DND-41 (cell line): ENCODE measurements around the gene MARCHF2.

Experiments
- EZH2 ChIP-seq: IDR thresholded peaks from 3 replicates; pipeline ENCODE4 v1.6.1; 2012; ENCODE audit warnings: borderline replicate concordance, low read depth, mild to moderate bottlenecking, moderate library complexity, low read length, inconsistent platforms; ENCODE audit not compliant: severe bottlenecking
- TF ChIP-seq, protein P1 (sequence below): IDR thresholded peaks from 2 replicates; pipeline ENCODE4 v1.5.1; 2012; ENCODE audit warnings: borderline replicate concordance, low read length, moderate library complexity, mild to moderate bottlenecking; ENCODE audit not compliant: poor library complexity, severe bottlenecking; ENCODE audit errors: extremely low read depth

DNA sequence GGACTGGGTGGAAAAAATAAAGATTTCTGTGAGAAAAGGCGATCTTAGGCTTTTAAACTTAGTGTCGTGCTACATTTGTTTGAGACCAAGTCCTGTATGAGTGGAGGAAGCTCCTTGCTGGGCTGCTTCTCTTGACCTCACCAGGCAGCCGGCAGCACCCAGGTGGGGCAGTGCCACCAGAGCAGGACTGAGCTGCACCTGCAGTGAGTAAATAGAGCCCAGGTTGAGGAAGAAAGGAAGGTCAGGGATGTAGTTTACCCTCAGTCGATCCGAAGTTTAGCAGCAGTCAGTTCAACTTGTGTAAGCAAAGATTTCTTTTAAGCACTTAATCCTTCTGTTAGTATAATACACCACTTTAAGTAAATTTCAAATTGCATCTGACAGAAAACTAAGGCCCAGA is 45.3 kb downstream of the MARCHF2 start:
- TF ChIP-seq EZH2, result no peak
- TF ChIP-seq, protein P1, sequence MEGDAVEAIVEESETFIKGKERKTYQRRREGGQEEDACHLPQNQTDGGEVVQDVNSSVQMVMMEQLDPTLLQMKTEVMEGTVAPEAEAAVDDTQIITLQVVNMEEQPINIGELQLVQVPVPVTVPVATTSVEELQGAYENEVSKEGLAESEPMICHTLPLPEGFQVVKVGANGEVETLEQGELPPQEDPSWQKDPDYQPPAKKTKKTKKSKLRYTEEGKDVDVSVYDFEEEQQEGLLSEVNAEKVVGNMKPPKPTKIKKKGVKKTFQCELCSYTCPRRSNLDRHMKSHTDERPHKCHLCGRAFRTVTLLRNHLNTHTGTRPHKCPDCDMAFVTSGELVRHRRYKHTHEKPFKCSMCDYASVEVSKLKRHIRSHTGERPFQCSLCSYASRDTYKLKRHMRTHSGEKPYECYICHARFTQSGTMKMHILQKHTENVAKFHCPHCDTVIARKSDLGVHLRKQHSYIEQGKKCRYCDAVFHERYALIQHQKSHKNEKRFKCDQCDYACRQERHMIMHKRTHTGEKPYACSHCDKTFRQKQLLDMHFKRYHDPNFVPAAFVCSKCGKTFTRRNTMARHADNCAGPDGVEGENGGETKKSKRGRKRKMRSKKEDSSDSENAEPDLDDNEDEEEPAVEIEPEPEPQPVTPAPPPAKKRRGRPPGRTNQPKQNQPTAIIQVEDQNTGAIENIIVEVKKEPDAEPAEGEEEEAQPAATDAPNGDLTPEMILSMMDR, result no peak
